GM18498 (cell line): ENCODE measurements around the gene FMNL2.

Source experiments
- ATAC-seq: cut with Tn5 transposase; IDR thresholded peaks from one replicate; pipeline ENCODE4 v1.9.1; 2021; ENCODE audit warnings: mild to moderate bottlenecking, moderate library complexity; ENCODE audit not compliant: unreplicated experiment

Gene FMNL2

GRCh38 chr2:152568531-152568930 is 233.6 kb downstream of the FMNL2 start:
- no peak for ATAC-seq

GRCh38 chr2:152569186-152569585 is 234.2 kb downstream of the FMNL2 start:
- ATAC-seq = no peak

GRCh38 chr2:152571048-152571766 is 236.2 kb downstream of the FMNL2 start:
- ATAC-seq = no peak

- ATAC-seq = no peak
Observed at GRCh38 chr2:152572031-152572430, 237.1 kb downstream of the FMNL2 start.

- ATAC-seq = peak; percentile 90
Observed at GRCh38 chr2:152573168-152573567, 238.2 kb downstream of the FMNL2 start.

DNA sequence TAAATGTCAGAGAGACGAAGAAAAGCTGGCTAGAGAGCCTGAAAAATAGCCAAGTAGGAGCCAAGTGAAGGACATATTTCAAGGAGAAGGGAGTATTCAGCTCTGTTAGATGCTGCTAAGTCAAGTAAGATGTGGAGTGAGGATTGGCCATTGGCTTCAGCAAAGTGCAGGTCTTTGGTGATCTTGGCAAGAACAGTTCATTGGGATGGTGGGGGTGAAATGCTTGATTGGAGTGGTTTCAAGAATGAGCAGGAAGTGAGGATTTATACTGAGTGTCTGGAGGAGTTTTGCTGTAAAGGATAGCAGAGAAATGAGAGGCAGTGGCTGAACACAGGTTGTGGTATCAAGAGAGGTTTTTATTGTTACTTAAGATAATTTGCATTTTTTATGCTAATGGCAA is 242.6 kb downstream of the FMNL2 start:
- ATAC-seq = no peak

DNA sequence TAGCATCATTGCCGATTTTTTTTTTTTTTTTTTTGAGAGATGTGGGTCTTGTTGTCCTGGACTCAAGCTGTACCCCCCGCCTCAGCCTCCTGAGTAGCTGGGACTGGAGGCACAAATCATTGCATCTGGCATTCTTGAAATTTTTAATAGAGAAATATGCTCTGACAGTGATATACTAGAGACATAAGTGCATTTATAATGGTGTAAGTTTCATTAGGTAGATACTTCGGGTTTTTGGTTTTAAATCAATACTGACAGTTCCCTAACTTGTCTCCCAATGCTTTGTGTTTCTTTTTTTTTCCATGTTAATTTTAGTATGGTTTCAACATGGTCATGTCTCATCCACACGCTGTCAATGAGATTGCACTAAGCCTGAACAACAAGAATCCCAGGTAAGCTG is 243.6 kb downstream of the FMNL2 start:
- no peak for ATAC-seq

DNA sequence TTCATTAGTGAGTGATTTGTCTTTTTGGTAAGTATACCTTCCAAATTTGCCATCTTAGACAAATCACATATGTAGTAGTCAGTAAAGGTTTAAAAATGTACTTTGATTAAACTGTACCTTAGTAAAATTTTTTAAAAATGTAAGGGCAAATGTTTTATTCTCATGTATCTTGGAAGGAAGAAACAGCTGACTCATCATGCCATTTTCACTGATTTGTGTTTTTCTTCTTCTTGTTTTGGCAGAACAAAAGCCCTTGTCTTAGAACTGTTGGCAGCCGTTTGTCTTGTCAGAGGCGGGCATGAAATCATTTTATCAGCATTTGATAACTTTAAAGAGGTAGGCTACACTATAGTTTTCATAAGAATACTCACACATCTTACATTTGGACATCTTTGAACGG is 245.7 kb downstream of the FMNL2 start:
- ATAC-seq = no peak

DNA sequence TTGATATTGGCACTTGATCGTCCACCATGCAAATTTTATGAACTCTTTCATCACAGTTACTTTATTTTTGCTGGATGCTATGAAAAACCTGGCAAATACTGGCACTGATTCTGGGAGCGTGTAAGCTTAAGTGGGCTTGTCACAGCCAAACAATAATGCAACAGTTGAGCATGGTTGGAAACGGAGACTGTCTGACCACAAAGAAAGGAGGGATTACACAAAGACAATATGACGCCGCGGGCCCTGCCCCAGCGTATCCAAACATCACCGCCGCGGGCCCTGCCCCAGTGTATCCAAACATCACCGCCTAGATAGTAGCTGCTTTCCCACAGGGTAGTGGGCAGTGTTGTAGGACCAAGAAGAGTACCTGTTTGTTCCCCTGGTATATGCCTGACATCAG is 246.4 kb downstream of the FMNL2 start:
- no peak for ATAC-seq

DNA sequence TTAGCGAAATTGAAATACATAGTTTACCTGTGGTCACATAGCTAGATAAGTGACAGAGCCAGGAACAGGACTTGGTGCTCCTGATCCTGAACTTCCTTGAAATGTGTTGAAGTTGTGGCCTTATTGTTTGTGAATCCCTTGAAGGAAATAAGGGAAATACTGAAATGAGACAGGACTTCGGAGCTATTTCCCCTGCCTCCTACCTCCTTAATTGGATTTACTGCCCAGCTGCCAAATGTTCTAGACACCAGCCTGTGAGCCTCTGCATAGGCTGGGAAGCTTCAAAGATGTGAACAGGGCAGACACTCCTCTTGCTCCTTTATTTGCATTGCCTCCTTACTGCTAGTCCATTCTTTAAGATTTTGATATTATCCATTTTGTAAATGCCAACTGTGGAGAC is 247.1 kb downstream of the FMNL2 start:
- no peak for ATAC-seq

GRCh38 chr2:152583512-152584229 is 248.7 kb downstream of the FMNL2 start:
- no peak for ATAC-seq

- ATAC-seq = no peak
Observed at GRCh38 chr2:152584301-152584700, 249.3 kb downstream of the FMNL2 start.

- no peak for ATAC-seq
Observed at GRCh38 chr2:152585830-152586484, 251.0 kb downstream of the FMNL2 start.

DNA sequence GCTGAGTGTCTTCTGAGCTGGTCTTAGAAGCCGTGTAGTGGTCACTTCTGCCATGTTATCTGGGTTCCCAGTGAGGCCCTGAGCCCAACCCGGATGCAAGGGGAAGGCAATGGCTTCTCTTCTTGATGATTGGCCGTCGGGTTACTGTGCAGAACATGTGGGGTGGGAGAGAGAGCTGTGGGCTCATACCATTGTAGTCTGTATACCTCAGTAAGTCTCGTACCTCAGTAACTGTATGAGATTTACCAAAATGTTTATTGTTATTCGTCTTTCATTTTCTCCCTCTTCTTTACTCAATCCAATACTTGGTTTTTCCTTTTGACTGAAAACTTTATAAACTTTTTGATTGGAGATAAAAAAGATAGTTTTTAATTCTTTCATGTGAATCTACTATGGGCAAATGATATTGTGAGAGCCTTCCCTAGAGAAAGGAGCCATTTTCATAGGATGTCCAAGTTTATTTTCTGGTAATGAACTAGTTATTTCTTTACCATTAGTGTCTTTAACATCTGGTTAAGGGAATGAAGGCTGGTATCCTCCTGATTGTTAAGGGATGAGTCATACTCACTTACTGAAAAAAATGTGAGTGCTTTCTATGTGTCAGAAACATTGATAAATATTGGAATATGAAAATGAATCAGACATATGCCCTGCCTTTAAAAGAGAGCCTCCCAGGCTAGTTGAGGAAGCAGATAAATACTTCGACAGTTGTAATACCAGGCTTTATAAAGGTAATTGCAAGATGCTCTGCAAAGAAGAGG is 252.4 kb downstream of the FMNL2 start:
- no peak for ATAC-seq

- ATAC-seq = no peak
Observed at GRCh38 chr2:152588998-152589397, 254.0 kb downstream of the FMNL2 start.

GRCh38 chr2:152594022-152594766 is 259.2 kb downstream of the FMNL2 start:
- peak; percentile 88 for ATAC-seq

GRCh38 chr2:152594792-152595191 is 259.8 kb downstream of the FMNL2 start:
- ATAC-seq = no peak

- ATAC-seq = no peak
Observed at GRCh38 chr2:152598975-152599759, 264.2 kb downstream of the FMNL2 start.

- no peak for ATAC-seq
Observed at GRCh38 chr2:152600051-152600657, 265.2 kb downstream of the FMNL2 start.
